Measurements from ENCODE around the gene CDC42BPG.

CDC42BPG gene

DNA sequence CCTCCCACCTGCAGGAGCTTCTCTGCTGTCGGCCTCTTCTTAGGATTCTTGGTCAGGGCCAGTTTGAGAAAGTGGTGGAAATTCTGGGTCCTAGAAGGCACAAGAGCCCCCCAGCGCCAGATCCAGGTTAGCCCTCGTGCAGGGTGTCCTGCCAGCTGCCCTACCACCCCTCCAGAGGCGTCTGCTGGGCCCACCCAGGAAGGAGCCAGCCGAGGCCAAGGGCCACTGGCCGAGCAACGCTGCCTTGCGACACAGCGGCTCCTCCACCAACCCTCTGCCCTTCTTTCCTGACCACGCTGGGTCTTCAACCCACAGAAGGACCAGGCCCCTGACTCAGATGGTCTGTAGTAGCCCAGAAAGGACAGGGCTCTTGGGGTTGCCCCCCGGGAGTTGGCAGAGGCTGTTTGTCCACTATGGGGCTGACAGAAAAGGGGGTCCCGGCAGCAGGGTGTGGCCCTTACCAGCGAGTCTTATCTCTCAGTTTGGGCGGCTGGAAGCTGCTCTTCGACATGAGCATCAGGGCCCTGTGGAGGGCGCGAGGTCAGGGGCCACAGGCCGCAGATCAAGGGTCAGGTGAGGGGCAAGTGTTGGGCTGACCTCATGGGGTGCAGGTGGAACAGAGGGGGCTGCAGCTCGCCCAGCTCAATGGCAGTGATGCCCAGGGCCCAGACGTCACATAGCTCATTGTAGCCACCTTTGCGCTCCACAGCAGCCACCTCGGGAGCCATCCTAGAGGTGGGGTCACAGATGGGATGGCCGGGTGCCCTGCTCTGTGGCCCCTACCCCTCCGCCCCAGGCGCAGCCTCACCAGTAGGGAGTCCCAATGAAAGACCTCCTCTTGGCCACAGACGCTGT lies 43.9 kb downstream of the CDC42BPG start:
- in situ Hi-C loops (cut with HindIII; ENCODE audit: low sequenced_read_pairs), result no loop called here
- H3K4me3 ChIP-seq (ENCODE audit: low read depth, low read length), result no peak overlapping the region
- DNase-seq (ENCODE audit: low read depth, low spot score), result no peak
- TF ChIP-seq, protein P1, sequence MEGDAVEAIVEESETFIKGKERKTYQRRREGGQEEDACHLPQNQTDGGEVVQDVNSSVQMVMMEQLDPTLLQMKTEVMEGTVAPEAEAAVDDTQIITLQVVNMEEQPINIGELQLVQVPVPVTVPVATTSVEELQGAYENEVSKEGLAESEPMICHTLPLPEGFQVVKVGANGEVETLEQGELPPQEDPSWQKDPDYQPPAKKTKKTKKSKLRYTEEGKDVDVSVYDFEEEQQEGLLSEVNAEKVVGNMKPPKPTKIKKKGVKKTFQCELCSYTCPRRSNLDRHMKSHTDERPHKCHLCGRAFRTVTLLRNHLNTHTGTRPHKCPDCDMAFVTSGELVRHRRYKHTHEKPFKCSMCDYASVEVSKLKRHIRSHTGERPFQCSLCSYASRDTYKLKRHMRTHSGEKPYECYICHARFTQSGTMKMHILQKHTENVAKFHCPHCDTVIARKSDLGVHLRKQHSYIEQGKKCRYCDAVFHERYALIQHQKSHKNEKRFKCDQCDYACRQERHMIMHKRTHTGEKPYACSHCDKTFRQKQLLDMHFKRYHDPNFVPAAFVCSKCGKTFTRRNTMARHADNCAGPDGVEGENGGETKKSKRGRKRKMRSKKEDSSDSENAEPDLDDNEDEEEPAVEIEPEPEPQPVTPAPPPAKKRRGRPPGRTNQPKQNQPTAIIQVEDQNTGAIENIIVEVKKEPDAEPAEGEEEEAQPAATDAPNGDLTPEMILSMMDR (IDR thresholded peaks at IDR 0.05; ENCODE audit: low read depth, low read length), result no peak

DNA sequence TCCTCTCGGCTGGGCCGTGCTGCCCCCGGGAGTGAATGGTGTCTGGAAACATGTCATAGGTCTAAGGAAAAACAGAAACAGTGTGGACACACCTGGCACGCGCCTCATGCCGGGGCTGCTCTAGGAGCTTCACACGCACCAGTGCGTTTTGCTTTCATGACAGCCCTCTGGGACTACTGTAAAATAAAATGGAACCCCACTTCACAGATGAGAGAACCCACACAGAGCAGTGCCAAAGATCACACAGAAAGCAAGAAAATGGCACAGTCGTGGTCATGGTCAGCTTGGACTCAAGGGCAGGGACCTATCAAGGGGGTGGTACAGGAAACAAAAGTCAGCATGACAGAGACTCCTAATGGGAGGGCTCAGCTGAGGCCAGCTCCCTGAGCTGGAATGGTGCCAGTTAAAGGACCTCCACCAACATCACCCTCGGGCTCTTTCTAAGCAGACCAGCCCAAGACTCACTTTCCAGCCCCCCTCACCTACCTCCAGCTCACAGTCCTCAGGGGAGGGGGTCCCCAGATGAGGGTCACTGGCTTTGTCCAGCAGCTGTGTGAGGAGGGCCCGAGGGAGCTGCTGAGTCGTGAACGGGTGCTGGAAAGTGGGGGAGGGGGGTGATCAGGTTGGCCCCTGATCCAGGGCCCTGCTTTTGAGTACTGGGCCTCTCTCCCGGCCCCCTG lies 44.7 kb downstream of the CDC42BPG start:
- H3K4me3 ChIP-seq (ENCODE audit: low read depth, low read length), result no peak overlapping the region
- no peak for DNase-seq (ENCODE audit: low read depth, low spot score)
- in situ Hi-C loops (cut with HindIII; ENCODE audit: low sequenced_read_pairs), result no loop called here
- TF ChIP-seq, protein P1 (IDR thresholded peaks at IDR 0.05; ENCODE audit: low read depth, low read length), result no peak

DNA sequence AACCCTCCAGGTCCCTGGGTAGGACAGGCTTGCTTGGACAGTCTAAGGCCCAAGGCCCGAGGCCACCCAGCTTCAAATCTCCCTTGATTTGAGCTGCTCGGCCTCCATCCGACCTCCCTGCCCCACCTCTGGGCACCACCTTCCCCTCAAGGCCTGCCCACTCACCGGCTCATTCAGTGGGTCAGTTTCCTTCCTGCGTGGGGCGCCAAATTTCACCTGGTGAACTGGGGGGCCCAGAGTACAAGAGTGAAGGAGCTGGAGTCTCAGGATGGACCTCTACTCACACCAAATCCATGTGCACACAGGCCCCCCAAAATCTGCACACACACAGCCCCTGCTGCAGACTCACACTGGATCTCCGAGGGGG lies 45.2 kb downstream of the CDC42BPG start:
- H3K4me3 ChIP-seq (ENCODE audit: low read depth, low read length), result no peak overlapping the region
- TF ChIP-seq, protein P1 (IDR thresholded peaks at IDR 0.05; ENCODE audit: low read depth, low read length), result no peak
- in situ Hi-C loops (cut with HindIII; ENCODE audit: low sequenced_read_pairs), result no loop called here
- no peak for DNase-seq (ENCODE audit: low read depth, low spot score)

DNA sequence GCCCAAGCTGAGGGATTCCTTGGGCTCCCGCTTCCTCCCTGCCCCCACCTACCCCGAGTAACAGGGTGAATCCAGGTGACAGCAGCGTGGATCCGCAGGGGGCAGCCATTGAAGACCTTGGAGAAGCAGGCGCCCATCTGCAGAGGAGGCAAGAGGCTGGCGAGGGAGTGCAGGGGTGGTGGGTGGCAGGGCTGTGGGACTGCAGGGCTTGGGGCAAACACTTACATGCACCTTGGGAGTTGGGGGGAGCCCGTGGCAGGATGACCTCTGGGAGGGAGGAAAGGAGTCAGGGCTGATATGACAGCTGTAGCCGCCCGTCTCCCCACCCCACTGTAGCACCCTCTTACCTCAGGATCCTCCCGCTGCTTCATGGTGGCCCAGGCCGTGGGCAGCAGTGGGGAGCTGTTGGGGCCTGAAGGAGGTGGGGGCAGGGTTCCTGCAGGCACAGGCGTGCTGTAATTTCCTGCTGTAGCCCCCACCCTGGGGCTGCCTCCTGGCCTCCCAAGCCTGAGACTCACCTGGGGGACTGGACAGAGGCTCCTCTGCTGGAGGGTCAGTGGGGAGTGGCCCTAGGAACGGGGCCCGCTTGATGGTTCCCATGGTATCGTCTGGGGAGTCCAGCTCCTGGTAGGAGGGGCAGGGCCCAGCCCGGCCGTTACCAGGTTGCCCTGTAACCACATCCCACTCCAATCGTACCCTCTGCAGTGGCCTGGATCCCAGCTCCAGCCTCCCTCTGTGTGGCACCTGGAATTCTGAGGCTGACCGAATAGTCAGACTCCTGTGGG lies 47.5 kb downstream of the CDC42BPG start:
- TF ChIP-seq, protein P1 (IDR thresholded peaks at IDR 0.05; ENCODE audit: low read depth, low read length), result no peak
- no peak overlapping the region for H3K4me3 ChIP-seq (ENCODE audit: low read depth, low read length)
- in situ Hi-C loops (cut with HindIII; ENCODE audit: low sequenced_read_pairs), result no loop called here

DNA sequence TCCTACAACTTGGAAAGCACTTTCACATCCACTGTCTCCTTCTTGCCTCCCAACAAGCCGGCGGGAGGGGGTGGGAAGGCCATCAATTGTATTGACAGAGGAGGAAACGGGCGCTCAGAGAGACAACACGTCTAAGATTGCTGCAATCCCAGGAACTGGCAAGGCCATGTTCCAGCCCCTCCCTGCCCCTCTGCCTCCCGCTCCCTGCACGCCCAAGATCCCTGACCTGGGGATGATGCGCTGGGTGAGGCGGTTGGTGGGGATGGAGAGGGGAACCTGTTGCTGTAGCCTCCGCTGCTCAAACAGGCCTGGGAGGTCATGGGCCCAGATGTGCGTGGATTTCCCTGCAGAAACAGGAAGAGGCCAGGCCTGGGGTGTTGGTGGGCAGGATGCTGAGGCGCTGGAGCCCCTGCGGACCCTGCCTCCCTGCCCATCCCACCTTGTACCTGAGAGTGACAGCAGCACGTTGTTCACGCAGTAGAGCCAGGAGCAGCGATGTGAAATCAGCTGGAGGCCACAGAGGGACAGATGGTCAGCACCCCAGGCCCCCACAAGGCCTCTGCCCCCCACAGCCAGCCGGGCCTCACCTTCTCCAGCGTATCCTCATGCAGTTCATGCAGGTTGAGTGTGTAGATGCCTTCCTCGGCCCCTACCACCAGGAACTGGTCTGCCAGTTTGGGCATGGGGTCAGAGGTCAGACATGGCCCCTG lies 48.3 kb downstream of the CDC42BPG start:
- DNase-seq (ENCODE audit: low read depth, low spot score), result no peak
- no peak overlapping the region for H3K4me3 ChIP-seq (ENCODE audit: low read depth, low read length)
- in situ Hi-C loops (cut with HindIII; ENCODE audit: low sequenced_read_pairs), result no loop called here
- TF ChIP-seq, protein P1 (IDR thresholded peaks at IDR 0.05; ENCODE audit: low read depth, low read length), result no peak

More for the DNA sequence above, 47.5 kb downstream of the CDC42BPG start:
- no peak for DNase-seq (ENCODE audit: low read depth, low spot score)

DNA sequence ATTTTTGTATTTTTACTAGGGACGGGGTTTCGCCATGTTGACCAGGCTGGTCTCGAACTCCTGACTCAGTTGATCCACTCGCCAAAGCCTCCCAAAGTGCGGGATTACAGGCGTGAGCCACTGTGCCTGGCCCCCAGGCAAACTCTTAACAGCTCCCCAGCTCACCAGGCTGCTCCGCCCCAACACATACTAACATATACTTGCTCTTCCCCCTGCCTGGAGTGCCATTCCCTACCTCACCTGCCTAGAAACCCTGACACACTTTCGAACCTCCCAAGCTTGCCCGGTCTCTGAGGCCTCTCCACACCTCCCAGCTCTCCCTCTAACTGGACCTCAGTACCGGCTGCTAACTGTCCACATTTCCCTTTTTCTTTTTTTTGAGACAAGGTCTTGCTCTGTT lies 49.9 kb downstream of the CDC42BPG start:
- no peak for DNase-seq (ENCODE audit: low read depth, low spot score)
- TF ChIP-seq, protein P1 (IDR thresholded peaks at IDR 0.05; ENCODE audit: low read depth, low read length), result no peak
- in situ Hi-C loops (cut with HindIII; ENCODE audit: low sequenced_read_pairs), result no loop called here

More for the DNA sequence above, 49.9 kb downstream of the CDC42BPG start:
- no peak overlapping the region for H3K4me3 ChIP-seq (ENCODE audit: low read depth, low read length)
